Keratinocyte (primary cell): Measurements from ENCODE around the gene D2HGDH.
"Not testable (repeated sequence)": the region's sequence is repeated elsewhere in the genome, so short reads cannot be mapped to it uniquely, and the experiment has no call there.

Experiments used
- CTCF ChIP-seq, 3 experiments: IDR thresholded peaks in 1 of 3; conservative IDR thresholded peaks in 1 of 3; optimal IDR thresholded peaks in 1 of 3; 2 replicates in 2 of 3; 3 replicates in 1 of 3; pipeline versions ENCODE3 to v1.5.1; 2011; ENCODE audit warnings: low read length in 3 of 3, mild to moderate bottlenecking in 3 of 3, moderate library complexity in 2 of 3, control low read depth in 1 of 3, inconsistent platforms in 1 of 3; ENCODE audit not compliant: insufficient read depth in 2 of 3; ENCODE audit errors: extremely low read depth in 1 of 3
- EZH2 ChIP-seq: IDR thresholded peaks from one replicate; pipeline ENCODE4 v1.6.1; 2012; ENCODE audit warnings: inconsistent platforms, mild to moderate bottlenecking, low read length, moderate library complexity

- TF ChIP-seq CTCF (optimal IDR thresholded peaks at IDR 0.05 in 1 of 3, IDR thresholded peaks at IDR 0.05 in 1 of 3, conservative IDR thresholded peaks at IDR 0.05 in 1 of 3; ENCODE audit: extremely low read depth in 1 of 3, insufficient read depth in 2 of 3, low read length in 3 of 3); EZH2: not testable (repeated sequence)
Observed at GRCh38 chr2:241782053-241782452, 47.6 kb downstream of the D2HGDH start.
